H1 (cell line): ENCODE data around the gene ZFP64. TPM values are rescaled to one million over a fixed set of nuclear protein-coding genes. Genes with fewer than 3 reads are reported as not detected.
A peak's percentile ranks its signal among the peaks of the same experiment; 100 is the strongest.
"Not testable (repeated sequence)": the region's sequence is repeated elsewhere in the genome, so short reads cannot be mapped to it uniquely, and the experiment has no call there.

Experiments
- CTCF ChIA-PET: fragments of 300-600 bp; sonication (Branson Sonifier 250); formaldehyde crosslinking; loops from one replicate; lab custom pipeline; 2021; ENCODE audit not compliant: partially characterized antibody; lab: Charles Lee
- POLR2A ChIA-PET: fragments of 300-600 bp; sonication (Branson Sonifier 250); formaldehyde crosslinking; loops from one replicate; lab custom pipeline; 2021; ENCODE audit warnings: inconsistent platforms; ENCODE audit not compliant: partially characterized antibody; lab: Charles Lee
- DNase-seq, 2 experiments: peaks; one replicate each; pipeline versions ENCODE4 v3.0.0 to v3.0.0-alpha.2; 2010 to 2022; ENCODE audit warnings: low spot score in 2 of 2, low read depth in 1 of 2, mixed read lengths in 1 of 2
- FAIRE-seq: peaks from 2 replicates; lab custom pipeline; 2011; peaks lifted over from hg19 to GRCh38; lab: Jason Lieb, UNC
- H2AFZ ChIP-seq: 2 replicates; pipeline ENCODE4 v1.8.1; 2012; ENCODE audit warnings: low read length, inconsistent platforms
- H2AK5ac ChIP-seq: 2 replicates; pipeline ENCODE4 v1.6.1; 2013; ENCODE audit warnings: low read depth, low read length
- H2BK120ac ChIP-seq: replicated peaks from 2 replicates; pipeline ENCODE3; 2013; ENCODE audit warnings: low read depth, low read length, inconsistent platforms
- H2BK12ac ChIP-seq: 2 replicates; pipeline ENCODE4 v1.6.1; 2013; ENCODE audit warnings: low read depth, low read length
- H2BK15ac ChIP-seq: 2 replicates; pipeline ENCODE4 v1.6.1; 2013; ENCODE audit warnings: low read length
- H2BK20ac ChIP-seq: 2 replicates; pipeline ENCODE4 v1.6.1; 2013; ENCODE audit warnings: low read length
- H2BK5ac ChIP-seq: 2 replicates; pipeline ENCODE4 v1.6.1; 2013; ENCODE audit warnings: low read depth, low read length
- H3K14ac ChIP-seq: 2 replicates; pipeline ENCODE4 v1.6.1; 2013; ENCODE audit warnings: inconsistent platforms; ENCODE audit not compliant: insufficient read length
- H3K18ac ChIP-seq: 2 replicates; pipeline ENCODE4 v1.6.1; 2013; ENCODE audit warnings: low read length; ENCODE audit errors: extremely low read depth
- H3K23ac ChIP-seq: 2 replicates; pipeline ENCODE4 v1.6.1; 2013; ENCODE audit warnings: inconsistent platforms; ENCODE audit not compliant: insufficient read length
- H3K23me2 ChIP-seq: 2 replicates; pipeline ENCODE4 v1.6.1; 2013; ENCODE audit warnings: low read depth, low read length
- H3K27ac ChIP-seq: 2 replicates; pipeline ENCODE4 v1.6.1; 2011; ENCODE audit warnings: low read depth, low read length, inconsistent platforms
- H3K27me3 ChIP-seq, 4 experiments: replicated peaks in 1 of 4; 1 replicate in 1 of 4; 2 replicates in 3 of 4; pipeline versions ENCODE4 v1.6.1 to v1.8.1; 2011 to 2013; ENCODE audit warnings: low read length in 3 of 4, mild to moderate bottlenecking in 3 of 4, inconsistent platforms in 2 of 4, mixed read lengths in 2 of 4, moderate library complexity in 1 of 4; ENCODE audit not compliant: control insufficient read depth in 3 of 4, insufficient read depth in 3 of 4; ENCODE audit errors: extremely low read depth in 1 of 4
- H3K36me3 ChIP-seq, 4 experiments: 2 replicates each; pipeline versions ENCODE4 v1.6.1 to v1.8.1; 2011 to 2013; ENCODE audit warnings: mild to moderate bottlenecking in 4 of 4, low read length in 3 of 4, moderate library complexity in 2 of 4, control low read depth in 1 of 4, inconsistent platforms in 1 of 4; ENCODE audit not compliant: insufficient read depth in 4 of 4, control insufficient read depth in 2 of 4
- H3K4ac ChIP-seq: replicated peaks from 2 replicates; pipeline ENCODE3; 2013; ENCODE audit warnings: low read length, low read depth, mixed read lengths, inconsistent platforms; ENCODE audit not compliant: insufficient read length
- H3K4me1 ChIP-seq, 4 experiments: replicated peaks in 1 of 4; 1 replicate in 1 of 4; 2 replicates in 3 of 4; pipeline versions ENCODE4 v1.6.1 to v1.8.1; 2011 to 2013; ENCODE audit warnings: low read length in 3 of 4, inconsistent platforms in 2 of 4, mixed read lengths in 1 of 4; ENCODE audit not compliant: insufficient read depth in 4 of 4, control insufficient read depth in 3 of 4
- H3K4me2 ChIP-seq, 2 experiments: 2 replicates each; pipeline versions ENCODE4 v1.6.1 to v1.8.1; 2011 to 2013; ENCODE audit warnings: low read depth in 2 of 2, low read length in 2 of 2, control low read depth in 1 of 2, inconsistent platforms in 1 of 2, mild to moderate bottlenecking in 1 of 2; ENCODE audit not compliant: insufficient read depth in 1 of 2
- H3K4me3 ChIP-seq, 4 experiments: fragments of 200-600, 300-600 bp in 1 of 4; sonication (generic), shearing (Covaris generic), sonication (Bioruptor Twin) in 1 of 4; 2 replicates each; pipeline versions ENCODE4 v1.5.1 to v1.8.1; 2011 to 2016; ENCODE audit warnings: low read length in 4 of 4, low read depth in 3 of 4, control low read depth in 2 of 4, inconsistent platforms in 2 of 4, mild to moderate bottlenecking in 2 of 4, mixed read lengths in 1 of 4, moderate library complexity in 1 of 4; ENCODE audit not compliant: insufficient read depth in 2 of 4; ENCODE audit errors: extremely low read depth in 1 of 4
- H3K56ac ChIP-seq: replicated peaks from 2 replicates; pipeline ENCODE3; 2013; ENCODE audit warnings: low read depth, mild to moderate bottlenecking, mixed read lengths, low read length, inconsistent platforms; ENCODE audit not compliant: insufficient read length
- H3K79me1 ChIP-seq: 2 replicates; pipeline ENCODE4 v1.6.1; 2013; ENCODE audit warnings: low read depth, low read length, control low read depth
- H3K79me2 ChIP-seq, 2 experiments: 2 replicates each; pipeline versions ENCODE4 v1.6.1 to v1.8.1; 2012 to 2013; ENCODE audit warnings: low read length in 2 of 2, mild to moderate bottlenecking in 2 of 2, inconsistent platforms in 1 of 2; ENCODE audit not compliant: insufficient read depth in 2 of 2, control insufficient read depth in 1 of 2
- H3K9ac ChIP-seq, 4 experiments: replicated peaks in 1 of 4; 1 replicate in 1 of 4; 2 replicates in 3 of 4; pipeline versions ENCODE4 v1.6.1 to v1.8.1; 2011 to 2013; ENCODE audit warnings: low read depth in 3 of 4, low read length in 3 of 4, control low read depth in 2 of 4, mild to moderate bottlenecking in 2 of 4, moderate library complexity in 2 of 4, inconsistent platforms in 1 of 4; ENCODE audit errors: extremely low read depth in 1 of 4
- H3K9me3 ChIP-seq, 2 experiments: 2 replicates each; pipeline versions ENCODE4 v1.6.1 to v1.8.1; 2012 to 2013; ENCODE audit warnings: mild to moderate bottlenecking in 2 of 2, moderate library complexity in 2 of 2, control low read depth in 1 of 2, inconsistent platforms in 1 of 2, low read depth in 1 of 2, low read length in 1 of 2, mixed read lengths in 1 of 2; ENCODE audit not compliant: insufficient read depth in 2 of 2
- H4K20me1 ChIP-seq, 2 experiments: replicated peaks in 1 of 2; 2 replicates each; pipeline versions ENCODE3 to v1.8.1; 2011 to 2013; ENCODE audit warnings: inconsistent platforms in 2 of 2, low read length in 2 of 2, mild to moderate bottlenecking in 1 of 2; ENCODE audit not compliant: insufficient read depth in 2 of 2, control insufficient read depth in 1 of 2
- H4K5ac ChIP-seq: 2 replicates; pipeline ENCODE4 v1.6.1; 2013; ENCODE audit warnings: low read length, low read depth, mixed read lengths, inconsistent platforms; ENCODE audit not compliant: insufficient read length
- H4K8ac ChIP-seq: 2 replicates; pipeline ENCODE4 v1.8.0; 2013; ENCODE audit warnings: mild to moderate bottlenecking, moderate library complexity, low read length, inconsistent platforms; ENCODE audit not compliant: insufficient read depth; ENCODE audit errors: extremely low read depth
- H4K91ac ChIP-seq: replicated peaks from 2 replicates; pipeline ENCODE3; 2013; ENCODE audit warnings: low read length, mixed read lengths, inconsistent platforms; ENCODE audit not compliant: insufficient read length
- CEBPB ChIP-seq: IDR thresholded peaks from 2 replicates; pipeline ENCODE4 v1.6.1; 2012; ENCODE audit warnings: low read depth, low read length
- WGBS, 2 experiments: shearing (Covaris generic) in 1 of 2; methylation state at CpG; one replicate each; pipeline versions ENCODE4 v1.1.6 to v1.1.7; 2013 to 2015; ENCODE audit warnings: low lambda C conversion rate in 2 of 2, mixed read lengths in 2 of 2, inconsistent platforms in 1 of 2, low coverage in 1 of 2, missing lambda C conversion rate in 1 of 2; ENCODE audit not compliant: insufficient replicate concordance in 2 of 2, insufficient coverage in 1 of 2, insufficient read length in 1 of 2; ENCODE audit errors: extremely low coverage in 1 of 2, missing lambda C conversion rate in 1 of 2; 5-methylcytosine and 5-hydroxymethylcytosine counted together
- polyA plus RNA-seq, 7 experiments: library from polyadenylated mRNA; depleted of rRNA in 3 of 7; stranded (reverse) in 5 of 7; unstranded in 2 of 7; fragments of >200 nt in 5 of 7; fragments of 200-250 nt in 2 of 7; gene quantifications; 1 replicate in 5 of 7; 2 replicates in 1 of 7; 4 replicates in 1 of 7; pipeline versions ENCODE4 v1.2.1 to v1.2.3, GENCODE V29; 2011 to 2013; ENCODE audit warnings: missing spikeins in 2 of 7, mixed read lengths in 2 of 7
- total RNA-seq: library from RNA; stranded (reverse); fragmentation: NEBNext Ultra II Directional; extraction: Animal tissue kit (Norgen Biotek cat#: 25700); gene quantifications from 2 replicates; pipeline ENCODE4 v1.2.1, GENCODE V29; 2021

The ZFP64 gene
- total and polyA plus RNA-seq, 2 of the 8 experiments (the other 6 are each of a cell fraction or from before 2014, with no cell fraction given): 25.3 to 43.7 TPM

- H3K79me1 ChIP-seq, H3K4me2 ChIP-seq, H2BK20ac ChIP-seq, H2BK12ac ChIP-seq, DNase-seq, H3K27ac ChIP-seq, POLR2A ChIA-PET, H3K36me3 ChIP-seq, H3K23ac ChIP-seq, H3K56ac ChIP-seq, H4K5ac ChIP-seq, H4K8ac ChIP-seq, H3K14ac ChIP-seq, CTCF ChIA-PET, H3K4me3 ChIP-seq, H3K23me2 ChIP-seq, H4K20me1 ChIP-seq, H3K79me2 ChIP-seq, H3K4me1 ChIP-seq, H3K4ac ChIP-seq, H2BK15ac ChIP-seq, H2BK5ac ChIP-seq, H4K91ac ChIP-seq, H3K27me3 ChIP-seq, FAIRE-seq, H2BK120ac ChIP-seq, H2AFZ ChIP-seq, H3K9ac ChIP-seq, H3K18ac ChIP-seq, H2AK5ac ChIP-seq: not testable (repeated sequence)
- peaks cover 12 to 15% of the 10 kb centered on the region in 2 experiments for H3K9me3 ChIP-seq
- WGBS, 2 experiments: 93% methylated on average over 4 of the region's 4 CpGs; no CpG with 5 or more reads in 1 of the 2 experiments
- TF ChIP-seq CEBPB: peak; percentile 6; the same call in 1 of the 2 replicates
Measured at GRCh38 chr20:52221362-52221761, 29.8 kb upstream of the ZFP64 start.

GRCh38 chr20:52220891-52221290 is 29.3 kb upstream of the ZFP64 start:
- H4K8ac ChIP-seq, H2BK5ac ChIP-seq, H3K4me1 ChIP-seq, H3K79me2 ChIP-seq, H2BK20ac ChIP-seq, H3K9ac ChIP-seq, H2BK120ac ChIP-seq, H2BK15ac ChIP-seq, H4K91ac ChIP-seq, H3K23me2 ChIP-seq, H2AK5ac ChIP-seq, H3K27me3 ChIP-seq, H3K4me2 ChIP-seq, H3K4ac ChIP-seq, H4K20me1 ChIP-seq, H2BK12ac ChIP-seq, DNase-seq, H2AFZ ChIP-seq, H4K5ac ChIP-seq, H3K36me3 ChIP-seq, POLR2A ChIA-PET, H3K27ac ChIP-seq, H3K79me1 ChIP-seq, H3K18ac ChIP-seq, CTCF ChIA-PET, H3K56ac ChIP-seq, H3K14ac ChIP-seq, FAIRE-seq, H3K4me3 ChIP-seq, H3K23ac ChIP-seq: not testable (repeated sequence)
- H3K9me3 ChIP-seq: peaks cover 12 to 15% of the 10 kb centered on the region in 2 experiments
